GM12874 (cell line): ENCODE data around the gene RASAL1.

ENCODE experiments used
- CTCF ChIP-seq: IDR thresholded peaks from 2 replicates; pipeline ENCODE4 v1.5.1; 2011; ENCODE audit warnings: low read depth, mild to moderate bottlenecking, control low read depth, low read length, moderate library complexity; ENCODE audit not compliant: insufficient read depth

Gene RASAL1

GRCh38 chr12:113099764-113100163 lies 35.8 kb downstream of the RASAL1 start:
- no peak for TF ChIP-seq CTCF

- TF ChIP-seq CTCF = no peak
Measured at GRCh38 chr12:113099364-113099763, 36.2 kb downstream of the RASAL1 start.

- TF ChIP-seq CTCF = peak; percentile 99
Measured at GRCh38 chr12:113098441-113099028, 37.0 kb downstream of the RASAL1 start.

- TF ChIP-seq CTCF = no peak
Measured at GRCh38 chr12:113097716-113098440, 37.7 kb downstream of the RASAL1 start.

GRCh38 chr12:113096675-113097461 lies 38.7 kb downstream of the RASAL1 start:
- no peak for TF ChIP-seq CTCF

- TF ChIP-seq CTCF = no peak
Measured at GRCh38 chr12:113095405-113095804, 40.2 kb downstream of the RASAL1 start.

GRCh38 chr12:113094738-113095137 lies 40.8 kb downstream of the RASAL1 start:
- no peak for TF ChIP-seq CTCF
